Osteocyte (in vitro differentiated cells): ENCODE data around the gene RASSF3. TPM values are rescaled to one million over a fixed set of nuclear protein-coding genes. Genes with fewer than 3 reads are reported as not detected.

Source experiments
- DNase-seq: peaks from one replicate; pipeline ENCODE4 v3.0.0; 2021; ENCODE audit warnings: mixed read lengths; ENCODE audit not compliant: unreplicated experiment; ENCODE audit errors: extremely low spot score
- H3K27ac Mint-ChIP-seq: one replicate; pipeline ENCODE4 v1.8.0; 2021; ENCODE audit warnings: mild to moderate bottlenecking, mixed read lengths; ENCODE audit not compliant: unreplicated experiment
- H3K27me3 Mint-ChIP-seq: one replicate; pipeline ENCODE4 v1.8.0; 2021; ENCODE audit warnings: mixed read lengths; ENCODE audit not compliant: unreplicated experiment
- H3K36me3 Mint-ChIP-seq: one replicate; pipeline ENCODE4 v1.8.0; 2021; ENCODE audit warnings: mixed read lengths; ENCODE audit not compliant: unreplicated experiment
- H3K4me1 Mint-ChIP-seq: one replicate; pipeline ENCODE4 v1.8.0; 2021; ENCODE audit warnings: mixed read lengths; ENCODE audit not compliant: unreplicated experiment
- H3K4me3 Mint-ChIP-seq: one replicate; pipeline ENCODE4 v1.8.0; 2021; ENCODE audit warnings: mild to moderate bottlenecking, moderate library complexity, mixed read lengths; ENCODE audit not compliant: unreplicated experiment
- H3K9me3 Mint-ChIP-seq: one replicate; pipeline ENCODE4 v1.8.0; 2021; ENCODE audit warnings: mixed read lengths; ENCODE audit not compliant: unreplicated experiment
- total RNA-seq: library from RNA; stranded (reverse); gene quantifications from 2 replicates; pipeline ENCODE4 v1.2.1, GENCODE V29; 2021
- TF ChIP-seq, protein P1 (sequence below): fragments of 200-600 bp; sonication (generic); IDR thresholded peaks from 2 replicates; pipeline ENCODE4 v1.5.0; 2021; ENCODE audit warnings: antibody characterized with exemption, mild to moderate bottlenecking, moderate library complexity

Gene RASSF3
- total RNA-seq, 1 donor from 2014 or later: 29.0 TPM

DNA sequence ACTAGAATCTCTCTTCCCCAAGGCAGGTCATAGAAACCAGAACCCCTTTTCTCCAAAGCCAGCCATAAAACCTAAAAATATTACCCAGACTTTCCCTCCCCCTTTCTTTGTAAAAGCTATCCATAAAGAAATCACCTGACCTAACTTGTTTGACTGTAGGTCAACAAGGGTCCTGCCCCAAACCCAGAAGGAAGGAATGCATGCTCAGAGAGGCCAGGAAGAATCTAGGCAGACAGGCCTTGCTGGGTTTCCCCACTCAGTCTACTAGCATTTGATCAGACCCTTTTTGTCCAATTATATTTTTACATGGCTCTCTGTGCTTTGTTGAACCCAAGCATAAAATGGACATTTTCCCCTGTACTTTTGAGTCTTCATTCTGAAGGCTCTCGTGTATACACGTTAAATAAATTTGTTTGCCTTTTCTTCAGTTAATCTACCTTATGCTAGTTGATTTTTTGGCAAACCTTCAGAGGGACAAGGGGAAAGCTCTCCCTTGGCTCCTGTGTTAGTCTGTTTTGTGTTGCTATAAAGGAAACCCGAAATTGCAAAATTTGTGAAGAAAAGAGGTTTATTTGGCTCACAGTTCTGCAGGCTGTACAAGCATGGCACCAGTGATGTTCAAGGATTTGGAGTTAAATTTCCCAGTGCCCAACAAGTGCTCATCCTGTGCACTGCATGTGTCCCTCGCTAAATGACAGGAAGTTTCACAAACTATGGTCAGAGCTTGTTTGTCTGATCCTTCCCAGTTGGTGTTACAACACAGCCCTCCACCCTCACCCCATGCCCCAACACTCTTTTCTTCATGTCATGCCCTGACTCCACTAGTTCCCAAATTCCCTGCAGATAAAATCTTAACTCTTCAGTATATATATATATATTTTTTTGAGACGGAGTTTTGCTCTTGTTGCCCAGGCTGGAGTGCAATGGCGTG lies 14.2 kb upstream of the RASSF3 start:
- Mint-ChIP-seq H3K4me3 (no peak overlapping the region), H3K4me1 (no peaks in the 10 kb centered on the region), H3K27me3 (peaks cover 2% of the 10 kb centered on the region), H3K36me3 (no peaks in the 10 kb centered on the region), H3K27ac (no peak overlapping the region), H3K9me3 (no peaks in the 10 kb centered on the region)
- TF ChIP-seq, protein P1, sequence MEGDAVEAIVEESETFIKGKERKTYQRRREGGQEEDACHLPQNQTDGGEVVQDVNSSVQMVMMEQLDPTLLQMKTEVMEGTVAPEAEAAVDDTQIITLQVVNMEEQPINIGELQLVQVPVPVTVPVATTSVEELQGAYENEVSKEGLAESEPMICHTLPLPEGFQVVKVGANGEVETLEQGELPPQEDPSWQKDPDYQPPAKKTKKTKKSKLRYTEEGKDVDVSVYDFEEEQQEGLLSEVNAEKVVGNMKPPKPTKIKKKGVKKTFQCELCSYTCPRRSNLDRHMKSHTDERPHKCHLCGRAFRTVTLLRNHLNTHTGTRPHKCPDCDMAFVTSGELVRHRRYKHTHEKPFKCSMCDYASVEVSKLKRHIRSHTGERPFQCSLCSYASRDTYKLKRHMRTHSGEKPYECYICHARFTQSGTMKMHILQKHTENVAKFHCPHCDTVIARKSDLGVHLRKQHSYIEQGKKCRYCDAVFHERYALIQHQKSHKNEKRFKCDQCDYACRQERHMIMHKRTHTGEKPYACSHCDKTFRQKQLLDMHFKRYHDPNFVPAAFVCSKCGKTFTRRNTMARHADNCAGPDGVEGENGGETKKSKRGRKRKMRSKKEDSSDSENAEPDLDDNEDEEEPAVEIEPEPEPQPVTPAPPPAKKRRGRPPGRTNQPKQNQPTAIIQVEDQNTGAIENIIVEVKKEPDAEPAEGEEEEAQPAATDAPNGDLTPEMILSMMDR: no peak
- DNase-seq: no peak

- no peak overlapping the region for H3K27ac Mint-ChIP-seq
- peaks cover 2% of the 10 kb centered on the region for H3K27me3 Mint-ChIP-seq
- H3K36me3 Mint-ChIP-seq: no peaks in the 10 kb centered on the region
- TF ChIP-seq, protein P1: no peak
- H3K4me1 Mint-ChIP-seq: no peaks in the 10 kb centered on the region
- no peaks in the 10 kb centered on the region for H3K9me3 Mint-ChIP-seq
- H3K4me3 Mint-ChIP-seq: no peak overlapping the region
- DNase-seq: no peak
These were observed 11.5 kb upstream of the RASSF3 start for GRCh38 chr12:64598831-64599230.

DNA sequence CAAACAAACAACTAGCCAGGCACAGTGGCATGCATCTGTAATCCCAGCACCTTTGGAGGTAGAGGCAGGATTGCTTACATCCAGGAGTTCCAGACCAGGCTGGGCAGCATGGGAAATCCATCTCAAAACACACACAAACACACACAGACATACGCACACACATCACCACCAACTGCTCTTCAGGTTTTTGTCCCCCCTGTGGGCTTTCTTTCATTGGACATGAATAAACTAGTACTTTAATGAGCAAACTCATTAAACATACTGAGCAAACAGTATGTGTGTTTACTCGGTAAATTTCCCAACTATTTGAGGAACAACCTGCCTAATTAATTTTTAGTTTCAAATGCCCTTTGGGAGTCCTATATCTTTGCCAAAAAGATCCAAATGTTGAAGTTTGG lies 10.1 kb upstream of the RASSF3 start:
- Mint-ChIP-seq H3K4me1 (no peaks in the 10 kb centered on the region), H3K9me3 (no peaks in the 10 kb centered on the region), H3K27ac (no peak overlapping the region), H3K36me3 (no peaks in the 10 kb centered on the region), H3K4me3 (no peak overlapping the region), H3K27me3 (peaks cover 2% of the 10 kb centered on the region)
- TF ChIP-seq, protein P1: no peak
- DNase-seq: no peak

DNA sequence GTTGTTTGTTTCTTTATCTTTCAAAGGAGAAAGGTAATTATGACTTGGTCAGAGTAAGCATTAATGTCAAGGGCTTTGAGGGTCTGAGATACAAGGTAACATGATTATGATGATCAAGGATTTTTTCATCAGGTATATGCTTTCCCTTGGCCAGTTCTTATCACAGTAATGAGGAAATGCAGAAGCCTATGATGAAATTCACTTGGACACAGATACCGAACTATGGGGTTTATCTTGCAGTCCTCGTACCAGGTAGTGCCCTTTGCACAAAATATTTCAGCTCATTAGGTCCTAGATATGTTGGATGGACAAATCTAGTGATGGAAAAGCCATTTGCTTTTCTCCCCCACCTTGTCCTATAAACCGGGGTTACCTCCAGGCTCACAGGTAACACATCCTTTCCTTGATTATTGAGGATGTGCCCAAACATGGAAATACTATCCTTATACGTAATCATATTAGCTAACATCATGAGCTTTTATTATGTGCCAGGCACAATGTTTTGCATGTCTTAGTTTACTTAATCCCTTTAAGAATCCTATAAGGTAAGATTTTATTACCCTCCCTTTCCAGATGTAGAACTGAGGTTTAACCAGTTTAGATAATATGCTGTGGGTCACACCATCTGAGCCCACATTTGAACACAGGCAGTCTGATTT lies 7.0 kb upstream of the RASSF3 start:
- no peak overlapping the region for H3K4me3 Mint-ChIP-seq
- no peaks in the 10 kb centered on the region for H3K9me3 Mint-ChIP-seq
- H3K36me3 Mint-ChIP-seq: no peaks in the 10 kb centered on the region
- no peak overlapping the region for H3K27ac Mint-ChIP-seq
- no peak for DNase-seq
- peaks cover under 1% of the 10 kb centered on the region for H3K4me1 Mint-ChIP-seq
- TF ChIP-seq, protein P1: no peak
- peaks cover 2% of the 10 kb centered on the region for H3K27me3 Mint-ChIP-seq

GRCh38 chr12:64608901-64609535 lies 1.3 kb upstream of the RASSF3 start:
- TF ChIP-seq, protein P1: peak; percentile 35
- no peak for DNase-seq
- Mint-ChIP-seq H3K36me3 (no peaks in the 10 kb centered on the region), H3K27me3 (no peaks in the 10 kb centered on the region), H3K4me3 (peak overlapping the region; percentile 80), H3K9me3 (no peaks in the 10 kb centered on the region), H3K4me1 (peaks cover 24% of the 10 kb centered on the region), H3K27ac (peak overlapping the region; percentile 90)
